Inflammatory macrophage treated with lipopolysaccharide for 1 hour (primary cell): Measurements from ENCODE around the gene DENND5A.
"Not testable (repeated sequence)": the region's sequence is repeated elsewhere in the genome, so short reads cannot be mapped to it uniquely, and the experiment has no call there.

Experiments used
- DNase-seq, 2 donors: peaks; one replicate each; pipeline ENCODE4 v3.0.0-alpha.2; 2020 to 2022

DENND5A gene

DNA sequence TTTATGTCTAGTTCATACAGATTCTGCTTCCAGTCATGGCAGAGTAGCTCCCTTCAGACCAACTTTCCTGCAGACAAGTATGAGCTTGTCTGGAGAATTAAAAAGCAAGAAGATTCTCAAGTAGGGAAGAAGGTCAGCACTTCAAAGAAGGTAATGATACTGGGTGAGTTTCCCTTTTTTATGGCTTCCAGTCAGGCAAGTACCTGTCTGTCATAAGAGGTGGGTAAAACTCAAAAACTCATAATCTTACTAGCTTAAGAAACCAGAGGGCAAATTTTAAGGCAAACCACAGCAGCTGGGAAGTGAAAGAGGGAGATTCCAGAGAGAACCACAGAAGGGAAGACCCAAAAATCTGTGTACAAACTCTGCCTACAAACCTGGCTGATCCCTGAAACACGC lies 54.2 kb downstream of the DENND5A start:
- peak in 1 of 2 donors; percentile 34 for DNase-seq

DNA sequence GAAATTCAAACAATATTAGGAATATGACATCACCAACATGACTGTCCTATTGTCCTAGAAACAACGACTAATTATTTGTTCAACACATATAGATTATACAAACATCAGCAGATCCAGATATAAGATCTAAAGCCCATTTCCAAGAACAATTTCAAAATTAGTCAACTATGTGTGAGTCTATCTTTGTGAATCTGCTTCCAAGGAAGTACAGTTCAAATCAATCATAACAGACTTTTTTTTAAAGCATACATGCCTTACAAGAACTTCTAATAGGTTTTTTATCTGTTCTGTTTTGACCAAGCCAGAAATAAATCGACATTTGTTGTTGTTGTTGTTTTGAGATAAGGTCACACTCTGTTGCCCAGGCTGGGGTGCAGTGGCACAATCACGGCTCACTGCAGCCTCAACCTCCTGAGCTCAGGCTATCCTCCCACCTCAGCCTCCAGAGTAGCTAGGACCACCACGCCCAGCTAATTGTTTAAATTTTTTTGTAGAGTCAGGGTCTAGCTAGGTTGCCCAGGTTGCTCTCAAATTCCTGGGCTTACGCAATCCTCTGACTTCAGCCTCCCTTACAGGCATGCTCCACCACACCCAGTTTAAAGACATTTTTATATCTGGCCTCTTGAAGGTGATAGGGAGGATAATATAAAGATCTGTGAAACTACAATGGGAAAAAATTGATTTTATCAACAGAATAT lies 54.8 kb downstream of the DENND5A start:
- no peak for DNase-seq

DNA sequence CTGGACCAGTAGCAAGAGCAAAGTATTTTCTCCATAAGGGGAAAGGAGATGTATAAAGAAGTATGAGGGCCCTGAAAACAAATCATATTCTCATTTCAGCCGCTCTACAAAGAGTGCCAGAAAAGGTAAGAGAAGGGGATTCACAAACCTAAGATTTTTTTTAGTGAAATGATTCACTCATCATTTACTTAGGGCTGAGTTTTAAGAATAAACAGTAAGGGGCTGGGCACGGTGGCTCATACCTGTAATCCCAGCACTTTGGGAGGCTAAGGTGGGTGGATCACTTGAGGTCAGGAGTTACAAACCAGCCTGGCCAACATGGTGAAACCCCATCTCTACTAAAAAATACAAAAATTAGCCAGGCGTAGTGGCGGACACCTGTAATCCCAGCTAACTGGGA lies 55.5 kb downstream of the DENND5A start:
- not testable (repeated sequence) for DNase-seq

DNA sequence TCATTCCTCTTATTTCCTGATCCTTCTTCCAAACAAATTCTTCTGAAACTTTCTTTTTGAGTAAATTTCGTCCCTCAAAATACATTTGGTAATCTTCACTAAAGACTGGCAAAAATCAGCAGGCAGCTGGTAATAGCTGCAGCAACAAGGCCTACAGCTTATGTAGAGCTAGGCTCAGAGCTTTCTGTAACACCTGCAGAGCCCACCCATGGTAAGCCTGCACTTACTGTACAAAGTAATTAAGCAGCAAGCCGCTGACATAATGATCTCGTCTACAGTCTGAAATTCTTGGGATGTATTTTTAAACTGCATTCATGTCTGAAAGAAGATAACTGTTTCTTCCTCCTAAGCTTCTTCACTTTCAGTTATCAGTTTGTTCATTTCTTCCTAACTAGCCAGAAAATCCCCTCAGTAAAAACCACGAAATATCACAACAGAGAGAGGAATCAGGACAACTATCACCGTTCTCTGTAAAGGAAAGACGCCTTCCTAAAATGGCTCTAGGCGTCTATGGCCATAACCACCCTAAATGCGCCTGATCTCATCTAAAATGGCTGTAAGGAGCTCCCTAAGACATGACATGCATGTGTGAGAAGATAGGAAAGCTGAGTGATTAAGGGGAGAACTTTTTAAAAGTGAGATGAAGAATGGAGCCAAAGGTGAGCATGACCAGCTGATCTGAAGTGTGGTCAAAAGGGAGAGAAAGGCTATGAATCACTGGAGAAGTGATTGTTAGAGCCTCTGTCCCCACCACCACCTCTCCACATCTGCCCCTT lies 56.2 kb downstream of the DENND5A start:
- DNase-seq: no peak

DNA sequence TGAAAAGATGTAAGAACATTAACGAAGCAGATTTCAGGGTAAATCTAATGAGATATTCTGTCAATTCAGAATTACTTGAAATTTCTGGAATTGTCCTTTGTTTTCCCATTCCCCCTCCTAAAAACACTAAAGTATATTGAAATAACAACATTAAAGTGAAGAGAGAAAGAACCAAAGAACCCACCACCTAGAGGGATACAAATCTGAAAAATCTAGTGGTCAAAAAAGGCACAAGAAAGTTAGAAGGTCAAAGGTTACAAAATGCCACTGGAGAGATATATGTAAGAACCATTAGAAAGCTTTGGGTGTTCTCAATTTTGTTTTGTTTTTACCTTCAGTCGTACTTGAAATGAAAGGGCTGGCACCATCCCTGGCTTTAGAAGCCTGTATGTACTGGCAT lies 57.9 kb downstream of the DENND5A start:
- DNase-seq: no peak

DNA sequence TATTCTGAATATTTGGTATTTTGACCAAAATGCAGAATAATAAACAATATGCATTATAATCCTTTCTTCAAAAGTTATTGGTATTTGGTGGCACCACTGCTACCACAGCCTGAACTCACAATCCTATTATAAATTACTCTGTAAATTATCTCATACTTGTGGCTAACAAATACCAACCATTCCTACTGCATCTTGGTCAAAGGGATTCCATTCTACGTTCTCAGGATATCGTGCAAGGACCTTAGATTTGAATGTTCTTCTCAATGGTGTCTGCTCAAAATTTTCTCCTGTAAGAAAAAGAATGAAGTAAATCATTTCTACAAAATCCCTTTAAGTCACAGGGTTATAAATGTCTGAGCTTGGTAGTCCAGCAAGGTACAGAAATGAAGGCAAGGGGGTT lies 58.7 kb downstream of the DENND5A start:
- DNase-seq: no peak

DNA sequence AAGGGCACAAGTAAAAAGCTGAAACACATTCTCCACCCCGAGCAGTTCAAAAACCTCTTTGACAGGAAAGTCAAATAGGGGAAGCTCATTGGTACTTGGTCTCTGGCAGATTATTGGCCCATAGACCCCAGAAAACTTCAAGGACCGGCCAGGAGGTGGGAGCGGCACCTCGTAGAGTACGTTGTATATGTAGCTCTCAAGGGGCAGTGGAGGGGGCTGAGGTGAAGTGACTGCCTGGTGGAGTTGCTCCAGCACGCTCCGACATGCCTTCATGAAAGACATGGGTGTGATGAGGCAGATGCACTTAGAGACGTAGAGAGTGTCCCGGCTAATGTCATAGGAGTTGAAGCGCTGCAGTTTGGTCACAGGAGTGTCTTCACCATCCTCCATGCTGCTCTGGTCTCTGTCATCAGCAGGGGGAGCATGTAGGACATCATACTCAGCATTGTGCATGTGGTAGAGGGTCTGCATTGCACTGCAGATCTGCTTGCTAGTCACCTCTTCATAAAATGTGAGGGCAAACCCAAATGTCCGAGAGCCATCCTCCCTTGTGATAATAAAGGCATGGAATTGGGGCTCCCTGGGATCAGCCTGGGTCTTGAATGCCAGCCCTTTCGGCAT lies 61.3 kb downstream of the DENND5A start:
- DNase-seq: no peak

DNA sequence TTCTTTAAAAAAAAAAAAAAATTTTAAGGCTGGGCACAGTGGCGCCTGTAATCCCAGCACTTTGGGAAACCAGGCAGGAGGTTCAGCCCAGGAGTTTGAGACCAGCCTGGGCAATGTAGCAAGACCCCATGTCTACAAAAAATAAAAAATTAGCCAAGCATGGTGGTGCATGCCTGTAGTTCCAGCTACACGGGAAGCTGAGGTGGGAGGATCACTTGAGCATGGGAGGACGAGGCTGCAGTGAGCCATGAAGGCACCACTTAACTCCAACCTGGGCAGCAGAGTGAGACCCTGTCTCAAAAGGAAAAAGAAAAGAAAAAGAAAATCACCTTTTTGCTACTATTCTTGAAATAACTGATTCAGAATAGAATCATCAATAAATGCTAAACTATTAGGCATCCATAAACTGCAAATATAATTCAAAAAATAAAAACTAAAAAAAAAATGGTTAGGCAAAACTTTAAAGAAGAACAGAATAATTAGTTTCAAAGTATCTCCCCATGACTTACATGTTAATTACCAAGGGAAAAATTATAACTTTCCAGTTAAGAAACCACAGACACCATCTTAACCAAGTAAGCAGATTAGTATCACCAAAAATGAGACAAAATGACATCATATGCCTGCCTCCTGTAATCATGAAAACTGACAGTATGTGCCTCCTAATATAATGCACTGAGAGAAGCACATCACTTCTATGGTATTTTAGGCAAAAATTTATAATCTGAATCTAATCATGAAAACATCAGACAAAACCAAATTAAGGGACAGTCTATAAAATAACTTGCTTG lies 63.6 kb downstream of the DENND5A start:
- no peak for DNase-seq

DNA sequence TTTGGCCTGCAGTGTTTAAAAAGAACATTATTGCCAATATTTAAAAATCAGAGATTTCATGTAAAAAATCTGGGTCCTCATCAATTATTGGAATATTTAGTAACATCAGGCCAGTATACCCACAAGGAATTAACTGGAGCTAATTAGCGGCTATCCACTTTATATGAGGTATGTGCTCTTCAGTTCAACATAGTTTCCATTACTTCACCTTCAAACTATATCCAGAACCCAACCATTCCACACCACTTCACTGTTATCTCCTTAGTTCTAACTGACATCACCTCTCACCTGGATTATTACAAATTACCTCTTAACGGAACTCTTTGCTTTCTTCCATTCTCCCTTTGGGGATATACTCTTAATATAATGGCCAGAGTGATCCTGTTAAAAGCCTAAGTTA lies 64.7 kb downstream of the DENND5A start:
- DNase-seq: no peak

DNA sequence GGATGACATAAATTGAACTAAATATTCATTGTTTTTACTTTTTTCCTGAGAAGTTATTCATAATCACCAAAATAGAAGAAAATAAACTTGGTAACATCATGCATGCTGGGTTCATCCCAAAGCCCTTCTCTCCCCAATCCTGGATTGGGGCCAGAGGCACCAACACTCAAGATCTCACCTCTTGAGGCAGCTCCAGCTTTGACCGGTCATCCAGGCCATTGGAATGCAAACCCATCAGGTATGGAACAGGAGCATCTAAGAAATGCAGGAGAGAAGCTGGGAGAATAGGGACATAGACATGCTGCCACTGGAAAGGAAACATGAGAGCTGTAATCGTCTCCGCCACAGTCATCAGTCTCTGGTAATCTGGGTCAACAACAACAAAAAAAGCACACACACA lies 71.8 kb downstream of the DENND5A start:
- DNase-seq: no peak

DNA sequence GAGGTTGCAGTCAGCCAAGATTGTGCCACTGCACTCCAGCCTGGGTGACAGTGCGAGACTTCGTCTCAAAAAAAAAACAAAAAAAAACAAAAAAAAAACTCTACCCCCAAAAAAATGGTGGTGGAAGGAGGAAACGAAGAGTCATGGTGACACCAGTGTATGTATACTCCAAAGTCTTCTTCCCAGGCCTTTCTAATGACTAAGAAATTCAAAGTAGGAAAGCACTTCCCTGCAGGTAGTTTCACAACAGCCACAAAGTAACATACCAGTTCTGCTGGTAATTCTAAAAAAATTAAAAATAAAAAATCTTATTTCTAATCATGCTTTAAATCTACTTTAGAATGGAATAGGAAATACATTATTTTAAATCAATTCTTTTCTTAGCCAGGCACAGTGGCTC lies 72.6 kb downstream of the DENND5A start:
- no peak for DNase-seq

DNA sequence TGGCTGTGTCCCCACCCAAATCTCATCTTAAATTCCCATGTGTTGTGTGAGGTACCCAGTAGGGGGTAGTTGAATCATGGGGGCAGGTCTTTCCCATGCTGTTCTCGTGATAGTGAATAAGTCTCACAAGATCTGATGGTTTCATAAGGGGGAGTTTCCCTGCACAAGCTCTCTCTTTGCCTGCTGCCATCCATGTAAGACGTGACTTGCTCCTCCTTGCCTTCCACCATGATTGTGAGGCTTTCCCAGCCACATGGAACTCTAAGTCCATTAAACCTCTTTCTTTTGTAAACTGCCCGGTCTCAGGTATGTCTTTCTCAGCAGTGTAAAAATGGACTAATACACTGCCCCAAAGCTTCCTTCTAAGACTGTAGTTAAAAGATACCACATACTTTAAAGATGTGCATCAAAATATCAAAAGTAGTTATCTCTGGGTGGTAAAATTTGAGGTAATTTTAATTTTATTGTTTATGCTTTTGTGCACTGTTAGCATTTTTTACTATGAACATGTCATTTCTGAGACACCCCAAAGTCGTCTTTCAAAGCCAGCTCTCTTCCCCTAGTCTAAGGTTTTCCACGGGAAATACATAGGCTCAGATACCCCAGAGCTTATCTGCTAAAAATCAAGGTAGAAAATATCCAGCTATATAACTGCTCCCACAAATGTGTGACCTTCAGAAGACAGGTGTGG lies 74.7 kb downstream of the DENND5A start:
- peak in 1 of 2 donors; percentile 26 for DNase-seq

DNA sequence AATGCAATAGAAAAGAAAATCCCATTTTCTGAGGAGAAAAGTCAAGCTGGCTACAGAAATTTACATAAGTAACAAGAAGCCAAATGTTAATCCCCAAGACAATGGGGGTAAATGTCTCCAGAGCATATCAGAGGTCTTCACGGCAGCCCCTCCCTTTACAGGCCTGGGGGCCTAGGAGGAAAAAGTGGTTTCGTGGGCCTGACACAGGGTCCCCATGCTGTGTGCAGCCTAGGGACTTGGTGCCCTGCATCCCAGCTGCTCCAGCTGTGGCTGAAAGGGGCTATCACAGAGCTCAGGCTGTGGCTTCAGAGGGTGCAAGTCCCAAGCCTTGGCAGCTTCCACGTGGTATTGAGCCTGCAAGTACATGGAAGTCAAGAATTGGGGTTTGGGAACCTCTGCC lies 76.3 kb downstream of the DENND5A start:
- not testable (repeated sequence) for DNase-seq

DNA sequence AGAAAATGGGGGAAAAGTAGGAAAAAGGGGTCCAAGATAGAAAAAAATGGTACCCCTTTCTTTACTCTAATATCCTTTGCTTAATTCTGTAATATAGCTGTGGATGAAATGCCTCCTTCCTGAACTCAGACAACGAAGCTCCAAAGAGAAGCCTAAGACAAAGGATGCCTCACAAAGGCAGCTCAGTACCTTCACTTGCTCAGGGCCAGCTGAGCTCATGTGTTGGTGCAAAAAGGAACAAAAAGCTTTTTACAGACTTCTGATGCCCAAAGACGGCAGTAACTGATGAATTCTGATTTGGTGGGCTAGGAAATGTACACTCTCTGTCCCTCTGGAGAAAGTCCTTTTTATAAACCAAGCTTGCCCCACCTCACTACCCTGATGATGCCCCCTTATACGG lies 77.5 kb downstream of the DENND5A start:
- DNase-seq: no peak

DNA sequence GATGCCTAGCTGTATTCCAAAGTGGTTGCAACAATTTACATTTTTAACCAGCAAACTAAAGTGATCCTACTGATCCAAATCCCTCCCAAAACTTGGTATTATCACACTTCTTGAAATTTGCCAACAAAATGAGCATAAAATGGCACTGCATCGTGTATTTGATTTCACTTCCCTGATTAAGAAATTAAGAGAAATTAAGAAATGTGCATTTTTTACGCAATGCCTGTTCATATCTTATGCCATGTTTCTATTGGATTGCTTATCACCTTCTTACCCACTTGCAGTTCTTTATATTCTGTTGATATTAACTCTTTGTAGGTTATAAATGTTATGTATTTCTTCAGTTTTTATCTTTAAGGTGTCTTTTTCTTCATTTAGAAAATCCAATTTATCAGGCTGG lies 80.6 kb downstream of the DENND5A start:
- DNase-seq: peak; percentile 30 to 75

DNA sequence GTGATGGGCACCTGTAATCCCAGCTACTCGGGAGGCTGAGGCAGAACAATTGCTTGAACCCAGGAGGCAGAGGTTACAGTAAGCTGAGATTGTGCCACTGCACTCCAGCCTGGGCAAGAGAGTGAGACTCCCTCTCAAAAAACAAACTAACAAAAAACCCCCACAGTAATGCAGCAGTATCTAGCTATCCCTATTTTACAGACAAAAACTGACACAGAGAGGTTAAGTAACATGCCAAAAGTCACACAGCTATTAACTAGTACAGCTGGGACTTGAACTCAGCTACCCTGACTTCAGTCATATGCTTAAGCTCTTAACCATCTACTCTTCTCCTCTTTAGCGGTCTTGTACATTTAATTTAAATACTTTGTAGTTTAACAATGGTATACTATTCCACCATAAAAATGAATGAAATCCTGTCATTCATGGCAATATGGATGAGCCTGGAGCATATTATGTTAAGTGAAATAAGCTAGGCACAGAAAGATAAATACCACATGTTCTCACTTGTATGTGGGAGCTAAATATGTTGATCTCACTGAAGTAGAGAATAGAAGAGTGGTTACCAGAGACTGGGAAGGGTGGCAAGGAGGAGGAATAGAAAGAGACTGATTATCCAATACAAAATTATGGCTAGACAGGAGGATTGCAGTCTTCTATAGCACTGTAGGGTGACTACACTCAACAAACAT lies 82.8 kb downstream of the DENND5A start:
- DNase-seq: no peak

DNA sequence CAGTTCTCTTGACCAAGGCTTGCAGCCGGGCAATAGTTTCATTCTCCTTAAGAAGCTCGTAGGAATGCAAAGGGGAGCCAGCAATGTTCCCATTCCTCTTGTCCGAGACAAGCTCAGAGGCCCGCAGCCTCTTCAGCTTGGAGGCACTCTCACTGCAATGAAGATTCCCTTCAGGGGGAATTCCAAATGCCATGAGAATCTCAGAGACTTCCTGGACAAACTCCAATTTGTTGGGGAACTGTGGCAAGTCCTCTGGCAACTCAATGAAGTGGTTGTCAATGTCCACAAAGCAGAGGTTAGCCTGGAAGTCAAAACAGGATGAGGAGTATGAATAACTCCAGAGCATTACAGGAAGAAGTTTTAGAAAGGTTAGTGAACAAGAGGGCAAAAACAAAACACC lies 84.4 kb downstream of the DENND5A start:
- peak in 1 of 2 donors; percentile 23 for DNase-seq

DNA sequence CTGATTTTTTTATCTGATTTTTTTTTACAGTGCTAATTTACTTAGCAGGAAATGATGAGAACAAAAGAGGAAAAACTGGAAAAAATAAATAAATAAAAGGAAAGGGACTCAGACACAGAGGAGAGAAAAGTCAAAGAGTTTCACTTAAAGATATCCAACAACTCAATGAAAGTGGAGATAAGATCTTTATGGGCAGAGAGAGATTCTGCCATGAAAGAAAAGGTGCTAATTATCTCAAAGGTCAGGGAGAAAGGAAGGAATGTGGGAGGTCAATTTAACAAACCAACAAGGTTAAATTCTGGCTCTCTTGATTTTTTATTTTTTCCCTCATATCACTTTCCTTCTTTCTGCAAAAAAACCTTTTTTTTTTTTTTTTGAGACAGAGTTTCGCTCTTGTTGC lies 86.0 kb downstream of the DENND5A start:
- DNase-seq: no peak

DNA sequence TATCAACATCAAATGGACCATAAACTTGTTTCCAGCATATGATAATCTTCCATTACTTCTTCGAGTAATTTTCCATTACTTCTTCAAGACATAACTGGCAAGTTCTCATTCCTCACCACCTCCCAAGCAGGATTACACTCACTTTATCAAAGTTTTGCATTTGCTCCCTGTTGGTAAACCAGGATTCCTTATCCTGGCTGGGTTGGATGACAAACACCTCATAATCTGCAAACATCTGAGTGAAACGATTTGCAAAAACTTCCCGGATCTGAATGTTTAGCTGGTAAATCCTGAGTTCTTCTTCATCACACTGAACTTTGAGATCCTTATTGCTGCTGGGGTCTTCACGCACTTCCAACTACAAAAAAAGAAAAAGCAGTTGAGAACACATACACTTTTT lies 86.4 kb downstream of the DENND5A start:
- DNase-seq: no peak

DNA sequence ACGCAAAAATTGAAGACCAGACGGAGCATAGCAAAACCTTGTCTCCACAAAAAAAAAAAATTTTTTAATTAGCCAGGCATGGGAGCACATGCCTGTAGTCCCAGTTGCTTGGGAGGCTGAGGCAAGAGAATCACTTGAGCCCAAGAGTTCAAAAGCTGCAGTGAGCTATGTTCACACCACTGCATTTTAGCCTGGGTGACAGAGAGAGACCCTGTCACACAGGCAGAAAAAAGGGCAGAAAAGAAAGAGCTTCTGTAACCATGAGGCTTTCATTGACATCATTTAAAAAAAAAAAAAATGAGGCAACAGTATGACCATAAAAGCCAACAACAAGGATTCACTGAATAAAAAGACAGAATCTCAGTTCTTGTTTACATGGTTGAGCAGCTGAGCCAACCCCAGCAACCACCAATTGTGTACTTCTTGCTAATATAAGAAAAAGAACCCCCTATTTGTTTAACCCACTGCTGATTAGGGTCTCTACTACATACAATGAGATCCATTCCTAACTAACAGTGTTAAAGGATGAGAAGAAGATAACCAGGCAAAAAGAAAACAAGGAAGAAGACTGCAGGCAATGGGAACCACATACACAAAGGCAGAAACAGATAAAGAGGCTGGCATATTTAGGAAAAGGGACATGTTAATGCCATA lies 87.6 kb downstream of the DENND5A start:
- DNase-seq: no peak

DNA sequence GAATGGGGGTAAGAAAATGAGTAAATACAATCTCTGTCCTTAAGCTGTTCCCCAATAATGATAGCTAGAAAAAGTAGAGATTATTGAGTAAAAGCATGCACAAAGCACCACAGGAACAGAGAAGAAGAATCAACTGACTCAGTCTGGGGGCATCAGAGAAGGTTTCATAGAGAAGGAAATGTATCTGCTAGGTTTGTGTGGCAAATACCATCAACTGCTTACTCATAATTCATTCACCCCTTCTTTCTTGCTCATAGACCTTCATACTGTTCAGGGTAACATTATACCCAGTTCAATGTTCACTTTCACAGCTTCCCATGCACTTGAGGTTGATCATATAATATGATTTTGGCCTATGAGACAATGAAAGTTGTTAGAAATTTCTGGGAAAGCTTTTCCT lies 88.6 kb downstream of the DENND5A start:
- no peak for DNase-seq

DNA sequence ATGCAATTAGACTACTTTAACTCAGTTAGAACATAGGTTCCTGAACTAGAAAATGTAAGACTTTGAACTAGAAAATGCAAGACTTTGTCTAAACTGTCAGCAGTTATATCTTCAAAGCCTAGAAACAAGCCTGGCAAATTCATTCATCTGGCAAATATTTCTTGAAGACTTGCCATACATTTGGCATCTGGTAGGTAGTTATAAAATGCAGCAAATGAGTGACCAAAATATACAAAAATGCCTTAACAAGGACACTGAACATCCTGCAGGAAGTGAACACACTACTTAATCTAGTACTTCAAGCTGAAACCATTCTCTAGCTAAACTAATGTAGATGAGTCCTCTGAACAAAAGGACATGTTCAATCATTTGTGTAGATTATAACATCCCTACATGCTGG lies 89.0 kb downstream of the DENND5A start:
- DNase-seq: no peak
